Mammary epithelial cell (primary cell): Measurements from ENCODE around the gene CTIF.

ENCODE experiments used
- EZH2 ChIP-seq: IDR thresholded peaks from 2 replicates; pipeline ENCODE4 v1.6.1; 2012; ENCODE audit warnings: low read length, inconsistent platforms, borderline replicate concordance
- TF ChIP-seq, protein P1 (sequence below), 2 donors: IDR thresholded peaks in 1 of 2; conservative IDR thresholded peaks in 1 of 2; 2 replicates each; pipeline ENCODE4 v1.5.1; 2011 to 2012; ENCODE audit warnings: inconsistent platforms in 2 of 2, low read length in 2 of 2, mild to moderate bottlenecking in 2 of 2, control low read depth in 1 of 2, low read depth in 1 of 2; ENCODE audit not compliant: insufficient read depth in 1 of 2; ENCODE audit errors: extremely low read depth in 1 of 2

DNA sequence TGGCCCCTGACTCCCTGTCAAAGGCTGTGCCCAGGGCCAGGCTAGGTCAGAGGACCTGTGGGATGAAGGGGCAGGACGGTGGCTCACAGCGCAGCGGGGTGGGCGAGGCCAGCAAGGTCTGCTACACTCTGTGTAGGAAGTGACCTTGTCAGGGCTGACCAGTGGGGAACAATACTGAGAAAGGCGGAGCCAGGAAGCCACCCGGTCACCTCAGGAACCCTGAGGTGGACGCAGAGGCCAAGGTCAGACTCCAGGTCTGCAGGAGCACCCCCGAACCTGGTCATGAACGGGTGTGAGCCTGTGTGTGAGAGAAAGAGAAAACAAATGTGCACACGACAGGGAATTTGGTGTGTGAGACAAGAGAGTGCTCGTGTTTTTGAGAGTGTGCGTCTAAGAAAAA, 339.6 kb downstream of the CTIF start:
- TF ChIP-seq, protein P1, sequence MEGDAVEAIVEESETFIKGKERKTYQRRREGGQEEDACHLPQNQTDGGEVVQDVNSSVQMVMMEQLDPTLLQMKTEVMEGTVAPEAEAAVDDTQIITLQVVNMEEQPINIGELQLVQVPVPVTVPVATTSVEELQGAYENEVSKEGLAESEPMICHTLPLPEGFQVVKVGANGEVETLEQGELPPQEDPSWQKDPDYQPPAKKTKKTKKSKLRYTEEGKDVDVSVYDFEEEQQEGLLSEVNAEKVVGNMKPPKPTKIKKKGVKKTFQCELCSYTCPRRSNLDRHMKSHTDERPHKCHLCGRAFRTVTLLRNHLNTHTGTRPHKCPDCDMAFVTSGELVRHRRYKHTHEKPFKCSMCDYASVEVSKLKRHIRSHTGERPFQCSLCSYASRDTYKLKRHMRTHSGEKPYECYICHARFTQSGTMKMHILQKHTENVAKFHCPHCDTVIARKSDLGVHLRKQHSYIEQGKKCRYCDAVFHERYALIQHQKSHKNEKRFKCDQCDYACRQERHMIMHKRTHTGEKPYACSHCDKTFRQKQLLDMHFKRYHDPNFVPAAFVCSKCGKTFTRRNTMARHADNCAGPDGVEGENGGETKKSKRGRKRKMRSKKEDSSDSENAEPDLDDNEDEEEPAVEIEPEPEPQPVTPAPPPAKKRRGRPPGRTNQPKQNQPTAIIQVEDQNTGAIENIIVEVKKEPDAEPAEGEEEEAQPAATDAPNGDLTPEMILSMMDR (conservative IDR thresholded peaks at IDR 0.05 in 1 of 2, IDR thresholded peaks at IDR 0.05 in 1 of 2; ENCODE audit: extremely low read depth in 1 of 2, insufficient read depth in 1 of 2, low read depth in 1 of 2, low read length in 2 of 2): no peak
- TF ChIP-seq EZH2: no peak
